ENCODE results near the gene SLIT1.

- TF ChIP-seq EZH2 (IDR thresholded peaks at IDR 0.05; ENCODE audit: borderline replicate concordance, insufficient read depth, low read length, poor library complexity, severe bottlenecking) (no peak), CTCF (IDR thresholded peaks at IDR 0.05; ENCODE audit: poor library complexity, severe bottlenecking) (peak; percentile 39), REST (IDR thresholded peaks at IDR 0.05; ENCODE audit: borderline replicate concordance) (no peak), POLR2AphosphoS5 (IDR thresholded peaks at IDR 0.05) (peak; percentile 84), TAF1 (IDR thresholded peaks at IDR 0.05; ENCODE audit: low read depth) (no peak), RAD21 (conservative IDR thresholded peaks at IDR 0.05) (no peak), MXI1 (conservative IDR thresholded peaks at IDR 0.05; ENCODE audit: poor library complexity, severe bottlenecking) (no peak), EP300 (conservative IDR thresholded peaks at IDR 0.05; ENCODE audit: poor library complexity, severe bottlenecking) (no peak), SMC3 (conservative IDR thresholded peaks at IDR 0.05; ENCODE audit: poor library complexity) (no peak)
These were observed 5.9 kb downstream of the SLIT1 start for GRCh38 chr10:97179731-97180362.

All from neural cell (in vitro differentiated cells).